Measurements from ENCODE around the gene SPOCK2. TPM values are rescaled to one million over a fixed set of nuclear protein-coding genes. Genes with fewer than 3 reads are reported as not detected.

Gene SPOCK2
- polyA plus RNA-seq, 1 donor (not counting 4 experiments of a cell fraction or from before 2014, with no cell fraction given): 0.14 TPM

- no peak overlapping the region for H3K4me2 ChIP-seq (ENCODE audit: control insufficient read depth, extremely low read depth, insufficient read depth, low read depth, low read length)
- H3K79me2 ChIP-seq (ENCODE audit: control insufficient read depth, insufficient read depth, low read length): no peaks in the 10 kb centered on the region
- H4K20me1 ChIP-seq (ENCODE audit: control insufficient read depth, extremely low read depth, insufficient read depth, low read length): no peaks in the 10 kb centered on the region
- H3K4me1 ChIP-seq (ENCODE audit: control insufficient read depth, extremely low read depth, insufficient read depth, low read length): no peaks in the 10 kb centered on the region
- H3K9me1 ChIP-seq (ENCODE audit: control insufficient read depth, extremely low read depth, insufficient read depth, low read length): no peaks in the 10 kb centered on the region
- peaks cover 12% of the 10 kb centered on the region for H3K27me3 ChIP-seq (ENCODE audit: control insufficient read depth, extremely low read depth, insufficient read depth, low read length)
- H3K27ac ChIP-seq (ENCODE audit: control insufficient read depth, insufficient read depth, low read length): no peak overlapping the region
- H3K36me3 ChIP-seq (ENCODE audit: control insufficient read depth in 2 of 2, extremely low read depth in 1 of 2, insufficient read depth in 2 of 2, low read length in 2 of 2): no peaks in the 10 kb centered on the region
- no peaks in the 10 kb centered on the region for H3K9me3 ChIP-seq (ENCODE audit: control insufficient read depth, low read depth, low read length)
- no peak for TF ChIP-seq EZH2 (IDR thresholded peaks at IDR 0.05; ENCODE audit: low read length)
- TF ChIP-seq CTCF (optimal IDR thresholded peaks at IDR 0.05 in 1 of 3, IDR thresholded peaks at IDR 0.05 in 1 of 3, conservative IDR thresholded peaks at IDR 0.05 in 1 of 3; ENCODE audit: extremely low read depth in 1 of 3, insufficient read depth in 2 of 3, low read length in 3 of 3): no peak
- dilution Hi-C loops (cut with MboI; ENCODE audit: extremely low pct_ligation_motif_present, low sequenced_read_pairs): no loop called here
- no peak for FAIRE-seq
- no peak overlapping the region for H2AFZ ChIP-seq (ENCODE audit: control insufficient read depth, low read length)
- no peak for DNase-seq (ENCODE audit: low read depth, low spot score)
- no peak overlapping the region for H3K9ac ChIP-seq (ENCODE audit: control insufficient read depth, extremely low read depth, insufficient read depth, low read length)
- no peak overlapping the region for H3K4me3 ChIP-seq (ENCODE audit: control insufficient read depth in 2 of 3, extremely low read depth in 1 of 3, insufficient read depth in 2 of 3, low read depth in 1 of 3, low read length in 3 of 3)
Measured at GRCh38 chr10:72056113-72056512, 32.2 kb downstream of the SPOCK2 start.

GRCh38 chr10:72053690-72054089 is 34.7 kb downstream of the SPOCK2 start:
- TF ChIP-seq CTCF (optimal IDR thresholded peaks at IDR 0.05 in 1 of 3, IDR thresholded peaks at IDR 0.05 in 1 of 3, conservative IDR thresholded peaks at IDR 0.05 in 1 of 3; ENCODE audit: extremely low read depth in 1 of 3, insufficient read depth in 2 of 3, low read length in 3 of 3) (no peak), EZH2 (IDR thresholded peaks at IDR 0.05; ENCODE audit: low read length) (no peak)
- DNase-seq (ENCODE audit: low read depth, low spot score): no peak
- FAIRE-seq: no peak
- Histone ChIP-seq H3K9me1 (ENCODE audit: control insufficient read depth, extremely low read depth, insufficient read depth, low read length) (no peaks in the 10 kb centered on the region), H3K4me3 (ENCODE audit: control insufficient read depth in 2 of 3, extremely low read depth in 1 of 3, insufficient read depth in 2 of 3, low read depth in 1 of 3, low read length in 3 of 3) (no peak overlapping the region), H3K9ac (ENCODE audit: control insufficient read depth, extremely low read depth, insufficient read depth, low read length) (no peak overlapping the region), H3K9me3 (ENCODE audit: control insufficient read depth, low read depth, low read length) (peaks cover 2% of the 10 kb centered on the region), H3K36me3 (ENCODE audit: control insufficient read depth in 2 of 2, extremely low read depth in 1 of 2, insufficient read depth in 2 of 2, low read length in 2 of 2) (no peaks in the 10 kb centered on the region), H3K27me3 (ENCODE audit: control insufficient read depth, extremely low read depth, insufficient read depth, low read length) (no peaks in the 10 kb centered on the region), H3K4me2 (ENCODE audit: control insufficient read depth, extremely low read depth, insufficient read depth, low read depth, low read length) (no peak overlapping the region), H2AFZ (ENCODE audit: control insufficient read depth, low read length) (no peak overlapping the region), H3K27ac (ENCODE audit: control insufficient read depth, insufficient read depth, low read length) (no peak overlapping the region), H3K79me2 (ENCODE audit: control insufficient read depth, insufficient read depth, low read length) (no peaks in the 10 kb centered on the region), H3K4me1 (ENCODE audit: control insufficient read depth, extremely low read depth, insufficient read depth, low read length) (no peaks in the 10 kb centered on the region), H4K20me1 (ENCODE audit: control insufficient read depth, extremely low read depth, insufficient read depth, low read length) (no peaks in the 10 kb centered on the region)
- dilution Hi-C loops (cut with MboI; ENCODE audit: extremely low pct_ligation_motif_present, low sequenced_read_pairs): no loop called here
